Fibroblast of lung (primary cell): Measurements from ENCODE around the gene ABCB9.

Experiments
- EZH2 ChIP-seq: IDR thresholded peaks from 2 replicates; pipeline ENCODE4 v1.5.1; 2012; ENCODE audit warnings: low read length, control low read depth, mild to moderate bottlenecking; ENCODE audit errors: missing control alignments
- TF ChIP-seq, protein P1 (sequence below), 2 donors: IDR thresholded peaks in 1 of 2; conservative IDR thresholded peaks in 1 of 2; 1 replicate in 1 of 2; 2 replicates in 1 of 2; pipeline ENCODE4 v1.5.1; 2011 to 2012; ENCODE audit warnings: low read length in 2 of 2, control low read depth in 1 of 2, inconsistent platforms in 1 of 2, low read depth in 1 of 2, mild to moderate bottlenecking in 1 of 2

DNA sequence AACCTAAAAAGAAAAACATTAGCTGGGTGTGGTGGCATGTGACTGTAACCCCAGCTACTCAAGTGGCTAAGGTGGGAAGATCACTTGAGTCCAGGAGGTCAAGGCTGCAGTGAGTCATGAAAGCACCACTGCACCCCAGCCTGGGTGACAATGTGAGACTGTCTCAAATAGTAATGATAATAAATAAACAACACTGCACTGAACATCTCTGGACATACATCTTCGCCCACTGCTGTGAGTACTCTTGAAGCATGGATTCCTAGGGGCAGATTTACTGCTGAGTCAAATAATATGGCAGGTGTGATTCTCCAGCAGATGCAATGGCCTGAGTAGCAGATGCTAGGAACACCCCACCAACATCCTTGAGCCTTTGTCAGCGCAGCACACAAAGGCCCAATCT lies 23.6 kb downstream of the ABCB9 start:
- TF ChIP-seq, protein P1, sequence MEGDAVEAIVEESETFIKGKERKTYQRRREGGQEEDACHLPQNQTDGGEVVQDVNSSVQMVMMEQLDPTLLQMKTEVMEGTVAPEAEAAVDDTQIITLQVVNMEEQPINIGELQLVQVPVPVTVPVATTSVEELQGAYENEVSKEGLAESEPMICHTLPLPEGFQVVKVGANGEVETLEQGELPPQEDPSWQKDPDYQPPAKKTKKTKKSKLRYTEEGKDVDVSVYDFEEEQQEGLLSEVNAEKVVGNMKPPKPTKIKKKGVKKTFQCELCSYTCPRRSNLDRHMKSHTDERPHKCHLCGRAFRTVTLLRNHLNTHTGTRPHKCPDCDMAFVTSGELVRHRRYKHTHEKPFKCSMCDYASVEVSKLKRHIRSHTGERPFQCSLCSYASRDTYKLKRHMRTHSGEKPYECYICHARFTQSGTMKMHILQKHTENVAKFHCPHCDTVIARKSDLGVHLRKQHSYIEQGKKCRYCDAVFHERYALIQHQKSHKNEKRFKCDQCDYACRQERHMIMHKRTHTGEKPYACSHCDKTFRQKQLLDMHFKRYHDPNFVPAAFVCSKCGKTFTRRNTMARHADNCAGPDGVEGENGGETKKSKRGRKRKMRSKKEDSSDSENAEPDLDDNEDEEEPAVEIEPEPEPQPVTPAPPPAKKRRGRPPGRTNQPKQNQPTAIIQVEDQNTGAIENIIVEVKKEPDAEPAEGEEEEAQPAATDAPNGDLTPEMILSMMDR (conservative IDR thresholded peaks at IDR 0.05 in 1 of 2, IDR thresholded peaks at IDR 0.05 in 1 of 2; ENCODE audit: low read depth in 1 of 2, low read length in 2 of 2) = no peak
- no peak for TF ChIP-seq EZH2
